A549 (cell line): ENCODE measurements around the gene NCOA1.

ENCODE experiments used
- EP300 ChIP-seq, 2 experiments: fragments of >200 bp; sonication (Bioruptor Twin); formaldehyde crosslinking; IDR thresholded peaks; 2 replicates in 1 of 2; 3 replicates in 1 of 2; pipeline ENCODE4 v1.6.1; 2016 to 2017
- HDAC2 ChIP-seq: fragments of 200-600 bp; sonication (generic); IDR thresholded peaks from 2 replicates; pipeline ENCODE4 v1.6.1; 2016
- POLR2A ChIP-seq: IDR thresholded peaks from 2 replicates; pipeline ENCODE4 v1.6.1; 2012; ENCODE audit warnings: mild to moderate bottlenecking, low read length
- RARB ChIP-seq: fragments of 250-450 bp; sonication (Bioruptor Pico); IDR thresholded peaks from 2 replicates; pipeline ENCODE4 v1.8.0; 2021; ENCODE audit warnings: mild to moderate bottlenecking, moderate library complexity
- RCOR1 ChIP-seq: fragments of 150-350 bp; IDR thresholded peaks from 2 replicates; pipeline ENCODE4 v1.6.1; 2014; ENCODE audit warnings: antibody characterized with exemption, low read length, low read depth
- RNF2 ChIP-seq: fragments of 200-600 bp; sonication (generic); IDR thresholded peaks from 2 replicates; pipeline ENCODE4 v1.6.1; 2016; ENCODE audit warnings: low read depth, mild to moderate bottlenecking, antibody characterized with exemption, moderate library complexity, borderline replicate concordance
- TF ChIP-seq, protein P1 (sequence below): fragments of 250-450 bp; sonication (Bioruptor Pico); IDR thresholded peaks from 2 replicates; pipeline ENCODE4 v1.5.0; 2021; ENCODE audit warnings: mild to moderate bottlenecking, moderate library complexity, borderline replicate concordance
- TF ChIP-seq, protein P2 (sequence below): fragments of >200 bp; sonication (Bioruptor Twin); formaldehyde crosslinking; IDR thresholded peaks from 3 replicates; pipeline ENCODE4 v1.5.1; 2016
- TF ChIP-seq, protein P3 (sequence below): fragments of >200 bp; sonication (Bioruptor Twin); formaldehyde crosslinking; IDR thresholded peaks from 3 replicates; pipeline ENCODE4 v1.6.1; 2016

DNA sequence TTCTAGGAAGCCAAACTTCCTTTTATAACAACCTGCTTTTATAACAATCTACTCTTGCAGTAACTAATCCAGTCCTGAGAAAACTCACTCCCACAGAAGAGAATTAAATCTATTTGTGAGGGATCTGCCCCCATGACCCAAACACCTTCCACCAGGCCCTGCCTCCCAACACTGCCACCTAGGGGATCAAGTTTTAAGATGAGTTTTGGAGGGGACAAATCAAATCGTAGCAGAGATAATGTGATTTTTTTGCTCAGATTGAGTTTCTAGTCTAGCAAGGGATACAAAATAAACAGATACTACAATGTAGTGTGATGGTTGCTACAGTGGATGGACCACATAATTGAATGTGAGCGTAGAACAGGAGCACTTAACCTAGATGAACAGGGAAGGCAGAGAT is 52.2 kb downstream of the NCOA1 start:
- TF ChIP-seq, protein P1, sequence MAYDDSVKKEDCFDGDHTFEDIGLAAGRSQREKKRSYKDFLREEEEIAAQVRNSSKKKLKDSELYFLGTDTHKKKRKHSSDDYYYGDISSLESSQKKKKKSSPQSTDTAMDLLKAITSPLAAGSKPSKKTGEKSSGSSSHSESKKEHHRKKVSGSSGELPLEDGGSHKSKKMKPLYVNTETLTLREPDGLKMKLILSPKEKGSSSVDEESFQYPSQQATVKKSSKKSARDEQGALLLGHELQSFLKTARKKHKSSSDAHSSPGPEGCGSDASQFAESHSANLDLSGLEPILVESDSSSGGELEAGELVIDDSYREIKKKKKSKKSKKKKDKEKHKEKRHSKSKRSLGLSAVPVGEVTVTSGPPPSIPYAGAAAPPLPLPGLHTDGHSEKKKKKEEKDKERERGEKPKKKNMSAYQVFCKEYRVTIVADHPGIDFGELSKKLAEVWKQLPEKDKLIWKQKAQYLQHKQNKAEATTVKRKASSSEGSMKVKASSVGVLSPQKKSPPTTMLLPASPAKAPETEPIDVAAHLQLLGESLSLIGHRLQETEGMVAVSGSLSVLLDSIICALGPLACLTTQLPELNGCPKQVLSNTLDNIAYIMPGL (CRISPR knock-in tag), result no peak
- no peak for TF ChIP-seq EP300 (IDR thresholded peaks at IDR 0.05)
- TF ChIP-seq, protein P2, sequence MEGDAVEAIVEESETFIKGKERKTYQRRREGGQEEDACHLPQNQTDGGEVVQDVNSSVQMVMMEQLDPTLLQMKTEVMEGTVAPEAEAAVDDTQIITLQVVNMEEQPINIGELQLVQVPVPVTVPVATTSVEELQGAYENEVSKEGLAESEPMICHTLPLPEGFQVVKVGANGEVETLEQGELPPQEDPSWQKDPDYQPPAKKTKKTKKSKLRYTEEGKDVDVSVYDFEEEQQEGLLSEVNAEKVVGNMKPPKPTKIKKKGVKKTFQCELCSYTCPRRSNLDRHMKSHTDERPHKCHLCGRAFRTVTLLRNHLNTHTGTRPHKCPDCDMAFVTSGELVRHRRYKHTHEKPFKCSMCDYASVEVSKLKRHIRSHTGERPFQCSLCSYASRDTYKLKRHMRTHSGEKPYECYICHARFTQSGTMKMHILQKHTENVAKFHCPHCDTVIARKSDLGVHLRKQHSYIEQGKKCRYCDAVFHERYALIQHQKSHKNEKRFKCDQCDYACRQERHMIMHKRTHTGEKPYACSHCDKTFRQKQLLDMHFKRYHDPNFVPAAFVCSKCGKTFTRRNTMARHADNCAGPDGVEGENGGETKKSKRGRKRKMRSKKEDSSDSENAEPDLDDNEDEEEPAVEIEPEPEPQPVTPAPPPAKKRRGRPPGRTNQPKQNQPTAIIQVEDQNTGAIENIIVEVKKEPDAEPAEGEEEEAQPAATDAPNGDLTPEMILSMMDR, result no peak
- TF ChIP-seq RARB, result no peak
- no peak for TF ChIP-seq POLR2A
- no peak for TF ChIP-seq RCOR1
- TF ChIP-seq RNF2, result no peak
- TF ChIP-seq, protein P3, sequence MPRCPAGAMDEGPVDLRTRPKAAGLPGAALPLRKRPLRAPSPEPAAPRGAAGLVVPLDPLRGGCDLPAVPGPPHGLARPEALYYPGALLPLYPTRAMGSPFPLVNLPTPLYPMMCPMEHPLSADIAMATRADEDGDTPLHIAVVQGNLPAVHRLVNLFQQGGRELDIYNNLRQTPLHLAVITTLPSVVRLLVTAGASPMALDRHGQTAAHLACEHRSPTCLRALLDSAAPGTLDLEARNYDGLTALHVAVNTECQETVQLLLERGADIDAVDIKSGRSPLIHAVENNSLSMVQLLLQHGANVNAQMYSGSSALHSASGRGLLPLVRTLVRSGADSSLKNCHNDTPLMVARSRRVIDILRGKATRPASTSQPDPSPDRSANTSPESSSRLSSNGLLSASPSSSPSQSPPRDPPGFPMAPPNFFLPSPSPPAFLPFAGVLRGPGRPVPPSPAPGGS, result no peak
- no peak for TF ChIP-seq HDAC2
